ENCODE data around the gene TNFRSF1B.

TNFRSF1B gene

DNA sequence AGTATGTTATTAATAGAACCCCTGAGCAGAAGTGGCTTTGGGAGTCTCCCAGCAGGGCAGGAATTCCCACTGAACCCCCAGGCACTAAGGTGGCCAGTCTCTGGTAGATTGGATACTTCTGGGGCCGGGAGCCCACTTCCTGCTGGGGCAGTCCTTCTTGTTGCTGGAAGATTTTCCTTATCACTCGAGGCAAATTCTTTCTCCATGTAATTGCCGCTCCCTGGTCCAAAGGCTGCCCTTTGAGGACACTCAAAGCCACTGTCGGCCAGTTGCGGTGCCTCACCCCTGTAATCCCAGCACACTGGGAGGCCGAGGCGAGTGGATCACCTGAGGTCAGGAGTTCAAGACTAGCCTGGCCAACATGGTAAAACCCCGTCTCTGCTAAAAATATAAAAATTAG, 22.6 kb upstream of the TNFRSF1B start:
- Histone ChIP-seq H2AFZ (ENCODE audit: low read depth, low read length) (no peak overlapping the region), H3K27me3 (ENCODE audit: insufficient read depth, low read length, poor library complexity) (no peaks in the 10 kb centered on the region), H3K36me3 (ENCODE audit: insufficient read depth, low read length) (0 out of 2 replicates have a peak, but pooled peaks cover 3% of the 10 kb centered on the region), H3K27ac (ENCODE audit: low read length) (no peak overlapping the region), H3K4me1 (ENCODE audit: insufficient read depth, low read length) (no peaks in the 10 kb centered on the region), H3K9me3 (ENCODE audit: insufficient read depth, low read length, severe bottlenecking) (no peaks in the 10 kb centered on the region), H3K79me2 (ENCODE audit: insufficient read depth, low read length) (no peaks in the 10 kb centered on the region), H3K4me3 (ENCODE audit: low read depth in 1 of 2, low read length in 2 of 2) (no peak overlapping the region), H3K4me2 (ENCODE audit: insufficient read depth, low read length) (no peak overlapping the region), H4K20me1 (ENCODE audit: insufficient read depth, low read length) (no peaks in the 10 kb centered on the region), H3K9ac (ENCODE audit: low read depth, low read length) (no peak overlapping the region)
- ATAC-seq (ENCODE audit: insufficient read depth, low read depth) (no peak), DNase-seq (no peak)
- TF ChIP-seq, protein P1, sequence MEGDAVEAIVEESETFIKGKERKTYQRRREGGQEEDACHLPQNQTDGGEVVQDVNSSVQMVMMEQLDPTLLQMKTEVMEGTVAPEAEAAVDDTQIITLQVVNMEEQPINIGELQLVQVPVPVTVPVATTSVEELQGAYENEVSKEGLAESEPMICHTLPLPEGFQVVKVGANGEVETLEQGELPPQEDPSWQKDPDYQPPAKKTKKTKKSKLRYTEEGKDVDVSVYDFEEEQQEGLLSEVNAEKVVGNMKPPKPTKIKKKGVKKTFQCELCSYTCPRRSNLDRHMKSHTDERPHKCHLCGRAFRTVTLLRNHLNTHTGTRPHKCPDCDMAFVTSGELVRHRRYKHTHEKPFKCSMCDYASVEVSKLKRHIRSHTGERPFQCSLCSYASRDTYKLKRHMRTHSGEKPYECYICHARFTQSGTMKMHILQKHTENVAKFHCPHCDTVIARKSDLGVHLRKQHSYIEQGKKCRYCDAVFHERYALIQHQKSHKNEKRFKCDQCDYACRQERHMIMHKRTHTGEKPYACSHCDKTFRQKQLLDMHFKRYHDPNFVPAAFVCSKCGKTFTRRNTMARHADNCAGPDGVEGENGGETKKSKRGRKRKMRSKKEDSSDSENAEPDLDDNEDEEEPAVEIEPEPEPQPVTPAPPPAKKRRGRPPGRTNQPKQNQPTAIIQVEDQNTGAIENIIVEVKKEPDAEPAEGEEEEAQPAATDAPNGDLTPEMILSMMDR (IDR thresholded peaks at IDR 0.05; ENCODE audit: borderline replicate concordance, extremely low read depth, low read length, poor library complexity, severe bottlenecking): no peak
- TF ChIP-seq EZH2 (IDR thresholded peaks at IDR 0.05; ENCODE audit: borderline replicate concordance, low read depth, low read length, severe bottlenecking): no peak

DNA sequence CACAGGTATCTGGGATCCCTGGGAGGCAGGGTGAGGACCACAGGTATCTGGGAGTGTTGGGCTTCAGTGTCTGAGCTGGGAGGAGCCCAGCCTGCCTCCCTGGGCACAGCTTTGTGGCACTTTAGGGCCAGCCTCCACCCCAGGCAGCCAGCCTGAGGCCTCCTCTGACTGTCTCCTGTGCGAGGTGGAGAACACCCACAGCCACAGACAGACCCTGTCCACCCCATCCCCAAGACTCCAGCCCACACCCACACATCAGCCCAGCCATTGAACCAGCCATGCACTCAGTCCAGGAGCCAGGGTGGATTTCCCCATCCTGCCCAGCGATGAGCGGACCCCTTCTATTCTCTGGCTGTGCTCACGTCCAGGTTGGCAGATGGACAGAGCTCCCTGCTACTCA, 21.8 kb upstream of the TNFRSF1B start:
- H3K27me3 ChIP-seq (ENCODE audit: insufficient read depth, low read length, poor library complexity): no peaks in the 10 kb centered on the region
- no peak for ATAC-seq (ENCODE audit: insufficient read depth, low read depth)
- no peak overlapping the region for H3K9ac ChIP-seq (ENCODE audit: low read depth, low read length)
- H2AFZ ChIP-seq (ENCODE audit: low read depth, low read length): no peak overlapping the region
- H3K36me3 ChIP-seq (ENCODE audit: insufficient read depth, low read length): 0 out of 2 replicates have a peak, but pooled peaks cover 3% of the 10 kb centered on the region
- H3K27ac ChIP-seq (ENCODE audit: low read length): no peak overlapping the region
- H3K4me2 ChIP-seq (ENCODE audit: insufficient read depth, low read length): no peak overlapping the region
- H3K79me2 ChIP-seq (ENCODE audit: insufficient read depth, low read length): no peaks in the 10 kb centered on the region
- no peak overlapping the region for H3K4me3 ChIP-seq (ENCODE audit: low read depth in 1 of 2, low read length in 2 of 2)
- no peaks in the 10 kb centered on the region for H3K4me1 ChIP-seq (ENCODE audit: insufficient read depth, low read length)
- no peaks in the 10 kb centered on the region for H4K20me1 ChIP-seq (ENCODE audit: insufficient read depth, low read length)
- no peaks in the 10 kb centered on the region for H3K9me3 ChIP-seq (ENCODE audit: insufficient read depth, low read length, severe bottlenecking)
- no peak for TF ChIP-seq EZH2 (IDR thresholded peaks at IDR 0.05; ENCODE audit: borderline replicate concordance, low read depth, low read length, severe bottlenecking)
- TF ChIP-seq, protein P1 (IDR thresholded peaks at IDR 0.05; ENCODE audit: borderline replicate concordance, extremely low read depth, low read length, poor library complexity, severe bottlenecking): no peak
- DNase-seq: no peak

DNA sequence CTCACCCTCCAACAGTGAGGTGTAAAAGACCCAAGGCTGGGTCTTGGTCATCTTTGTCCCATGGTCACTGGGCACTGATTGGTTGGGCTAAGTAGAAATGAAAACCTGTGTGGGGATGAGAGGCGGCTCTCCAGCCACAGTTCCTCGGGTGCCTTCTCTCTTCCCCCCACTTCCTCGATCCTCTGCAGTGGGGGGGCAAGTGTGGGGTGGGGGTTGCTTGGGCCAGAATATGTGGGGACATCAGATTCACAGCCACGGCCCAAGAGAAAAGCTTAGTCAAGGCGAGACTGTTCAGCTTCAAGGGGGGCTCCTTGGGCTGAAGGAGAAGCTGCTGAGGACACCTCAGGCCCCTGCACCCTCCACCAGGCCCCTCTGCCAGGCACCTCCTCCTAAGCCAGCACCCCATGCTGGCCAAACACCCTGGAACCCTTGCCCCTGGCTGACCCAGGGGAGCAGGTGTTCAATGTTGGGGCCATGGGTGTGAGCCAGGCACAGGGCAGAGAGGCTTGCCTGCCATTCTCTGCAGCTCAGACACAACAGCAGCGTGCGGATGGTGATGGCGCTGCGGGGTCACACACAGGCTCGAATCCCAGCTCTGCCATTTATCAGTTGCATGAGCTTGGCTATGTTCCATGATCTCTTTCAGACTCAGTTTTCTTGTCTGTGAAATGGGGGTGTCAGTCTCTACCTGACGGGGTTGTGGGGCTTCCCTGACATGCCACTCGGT, 21.0 kb upstream of the TNFRSF1B start:
- no peak for TF ChIP-seq EZH2 (IDR thresholded peaks at IDR 0.05; ENCODE audit: borderline replicate concordance, low read depth, low read length, severe bottlenecking)
- TF ChIP-seq, protein P1 (IDR thresholded peaks at IDR 0.05; ENCODE audit: borderline replicate concordance, extremely low read depth, low read length, poor library complexity, severe bottlenecking): no peak
- Histone ChIP-seq H3K4me3 (ENCODE audit: low read depth in 1 of 2, low read length in 2 of 2) (no peak overlapping the region), H3K27ac (ENCODE audit: low read length) (no peak overlapping the region), H4K20me1 (ENCODE audit: insufficient read depth, low read length) (no peaks in the 10 kb centered on the region), H3K9ac (ENCODE audit: low read depth, low read length) (no peak overlapping the region), H2AFZ (ENCODE audit: low read depth, low read length) (no peak overlapping the region), H3K36me3 (ENCODE audit: insufficient read depth, low read length) (0 out of 2 replicates have a peak, but pooled peaks cover 3% of the 10 kb centered on the region), H3K4me1 (ENCODE audit: insufficient read depth, low read length) (no peaks in the 10 kb centered on the region), H3K79me2 (ENCODE audit: insufficient read depth, low read length) (no peaks in the 10 kb centered on the region), H3K9me3 (ENCODE audit: insufficient read depth, low read length, severe bottlenecking) (no peaks in the 10 kb centered on the region), H3K27me3 (ENCODE audit: insufficient read depth, low read length, poor library complexity) (no peaks in the 10 kb centered on the region), H3K4me2 (ENCODE audit: insufficient read depth, low read length) (no peak overlapping the region)
- DNase-seq (no peak), ATAC-seq (ENCODE audit: insufficient read depth, low read depth) (no peak)

Data from DND-41 (cell line).